ENCODE data around the gene KCNT2.

- TF ChIP-seq POLR2A (IDR thresholded peaks at IDR 0.05) (no peak), CTCF (IDR thresholded peaks at IDR 0.05) (no peak)
These were observed 148.9 kb downstream of the KCNT2 start for GRCh38 chr1:196459383-196459782.

All from gastroesophageal sphincter (tissue), 3 donors.